ENCODE data around the gene NOC4L.

GRCh38 chr12:132148368-132149045 lies 4.2 kb downstream of the NOC4L start:
- TF ChIP-seq CTCF (IDR thresholded peaks at IDR 0.05; ENCODE audit: insufficient read depth, low read length, poor library complexity, severe bottlenecking) (no peak), EZH2phosphoT487 (conservative IDR thresholded peaks at IDR 0.05; ENCODE audit: low read length) (no peak)

Measured in SU-DHL-6 (cell line).